Measurements from ENCODE around the gene TMEM88. TPM values are rescaled to one million over a fixed set of nuclear protein-coding genes. Genes with fewer than 3 reads are reported as not detected.

The TMEM88 gene
- total and polyA plus RNA-seq, 2 experiments from 2014 or later, result not detected

- peaks cover 10% of the 10 kb centered on the region for H3F3A ChIP-seq (ENCODE audit: insufficient read depth)
- H3K9me3 ChIP-seq (ENCODE audit: low read depth), result no peaks in the 10 kb centered on the region
- no peaks in the 10 kb centered on the region for H3K4me1 ChIP-seq (ENCODE audit: insufficient read depth)
- H3K9ac ChIP-seq, result no peak overlapping the region
- H3K79me2 ChIP-seq (ENCODE audit: insufficient read depth), result no peaks in the 10 kb centered on the region
- no peaks in the 10 kb centered on the region for H4K20me1 ChIP-seq (ENCODE audit: insufficient read depth)
- H3K4me2 ChIP-seq (ENCODE audit: unreplicated experiment), result no peak overlapping the region
- no peak for DNase-seq
- WGBS, 2 experiments (ENCODE audit: low coverage in 1 of 2, low lambda C conversion rate in 2 of 2, missing lambda C conversion rate in 2 of 2), result 59 to 67% methylated on average over 9 of the region's 9 CpGs
- in situ Hi-C loops (cut with MboI), result no loop called here
- H3K27me3 ChIP-seq (replicated peaks; ENCODE audit: insufficient read depth), result no peaks in the 10 kb centered on the region
- H2AFZ ChIP-seq, result no peak overlapping the region
- H3K9me2 ChIP-seq (ENCODE audit: insufficient read depth), result no peaks in the 10 kb centered on the region
- TF ChIP-seq EZH2phosphoT487 (IDR thresholded peaks at IDR 0.05; ENCODE audit: insufficient read depth, low read depth) (no peak), EZH2 (IDR thresholded peaks at IDR 0.05; ENCODE audit: insufficient read depth, poor library complexity, severe bottlenecking) (no peak)
- no peak overlapping the region for H3K27ac ChIP-seq
- H3K36me3 ChIP-seq (ENCODE audit: low read depth), result no peaks in the 10 kb centered on the region
- no peak overlapping the region for H3K4me3 ChIP-seq
These were observed 30.6 kb upstream of the TMEM88 start for GRCh38 chr17:7824021-7824924.

- WGBS, 2 experiments (ENCODE audit: low coverage in 1 of 2, low lambda C conversion rate in 2 of 2, missing lambda C conversion rate in 2 of 2), result 28 to 31% methylated on average over 12 of the region's 12 CpGs
- H3K9ac ChIP-seq, result no peak overlapping the region
- DNase-seq, result peak; percentile 64
- H3K36me3 ChIP-seq (ENCODE audit: low read depth), result no peaks in the 10 kb centered on the region
- peaks cover 10% of the 10 kb centered on the region for H3F3A ChIP-seq (ENCODE audit: insufficient read depth)
- no peaks in the 10 kb centered on the region for H3K79me2 ChIP-seq (ENCODE audit: insufficient read depth)
- no peaks in the 10 kb centered on the region for H3K9me2 ChIP-seq (ENCODE audit: insufficient read depth)
- no peak overlapping the region for H3K4me3 ChIP-seq
- TF ChIP-seq EZH2 (IDR thresholded peaks at IDR 0.05; ENCODE audit: insufficient read depth, poor library complexity, severe bottlenecking) (no peak), EZH2phosphoT487 (IDR thresholded peaks at IDR 0.05; ENCODE audit: insufficient read depth, low read depth) (no peak)
- no peaks in the 10 kb centered on the region for H4K20me1 ChIP-seq (ENCODE audit: insufficient read depth)
- in situ Hi-C loops (cut with MboI), result no loop called here
- no peak overlapping the region for H2AFZ ChIP-seq
- no peaks in the 10 kb centered on the region for H3K4me1 ChIP-seq (ENCODE audit: insufficient read depth)
- no peaks in the 10 kb centered on the region for H3K27me3 ChIP-seq (replicated peaks; ENCODE audit: insufficient read depth)
- no peak overlapping the region for H3K27ac ChIP-seq
- H3K9me3 ChIP-seq (ENCODE audit: low read depth), result no peaks in the 10 kb centered on the region
- H3K4me2 ChIP-seq (ENCODE audit: unreplicated experiment), result peak overlapping the region; percentile 0
These were observed 29.5 kb upstream of the TMEM88 start for GRCh38 chr17:7825206-7825990.

- no peaks in the 10 kb centered on the region for H4K20me1 ChIP-seq (ENCODE audit: insufficient read depth)
- H3K36me3 ChIP-seq (ENCODE audit: low read depth), result no peaks in the 10 kb centered on the region
- no peaks in the 10 kb centered on the region for H3K9me3 ChIP-seq (ENCODE audit: low read depth)
- H3K9me2 ChIP-seq (ENCODE audit: insufficient read depth), result no peaks in the 10 kb centered on the region
- H3K4me2 ChIP-seq (ENCODE audit: unreplicated experiment), result no peak overlapping the region
- no peak overlapping the region for H3K27ac ChIP-seq
- peaks cover 10% of the 10 kb centered on the region for H3F3A ChIP-seq (ENCODE audit: insufficient read depth)
- in situ Hi-C loops (cut with MboI), result loop anchor here (10.0 kb wide), 1 partner anchor 56 kb away; no protein-coding TSS in a partner anchor
- H3K79me2 ChIP-seq (ENCODE audit: insufficient read depth), result no peaks in the 10 kb centered on the region
- no peak for DNase-seq
- TF ChIP-seq EZH2phosphoT487 (IDR thresholded peaks at IDR 0.05; ENCODE audit: insufficient read depth, low read depth), result no peak
- TF ChIP-seq EZH2 (IDR thresholded peaks at IDR 0.05; ENCODE audit: insufficient read depth, poor library complexity, severe bottlenecking), result no peak
- 80 to 82% methylated on average over 8 of the region's 8 CpGs for WGBS, 2 experiments (ENCODE audit: low coverage in 1 of 2, low lambda C conversion rate in 2 of 2, missing lambda C conversion rate in 2 of 2)
- no peak overlapping the region for H3K9ac ChIP-seq
- H3K27me3 ChIP-seq (replicated peaks; ENCODE audit: insufficient read depth), result no peaks in the 10 kb centered on the region
- no peak overlapping the region for H2AFZ ChIP-seq
- peaks cover 4% of the 10 kb centered on the region; the same call in 1 of the 2 replicates for H3K4me1 ChIP-seq (ENCODE audit: insufficient read depth)
- H3K4me3 ChIP-seq, result no peak overlapping the region
These were observed 24.2 kb upstream of the TMEM88 start for GRCh38 chr17:7830616-7831015.

- Histone ChIP-seq H3K4me2 (ENCODE audit: unreplicated experiment) (no peak overlapping the region), H3K4me1 (ENCODE audit: insufficient read depth) (peaks cover 4% of the 10 kb centered on the region; the same call in 1 of the 2 replicates), H3K27me3 (replicated peaks; ENCODE audit: insufficient read depth) (no peaks in the 10 kb centered on the region), H3K9ac (no peak overlapping the region), H3K79me2 (ENCODE audit: insufficient read depth) (no peaks in the 10 kb centered on the region), H3K9me3 (ENCODE audit: low read depth) (no peaks in the 10 kb centered on the region), H4K20me1 (ENCODE audit: insufficient read depth) (no peaks in the 10 kb centered on the region), H2AFZ (no peak overlapping the region), H3K36me3 (ENCODE audit: low read depth) (no peaks in the 10 kb centered on the region), H3K9me2 (ENCODE audit: insufficient read depth) (no peaks in the 10 kb centered on the region), H3F3A (ENCODE audit: insufficient read depth) (peaks cover 10% of the 10 kb centered on the region), H3K4me3 (no peak overlapping the region), H3K27ac (no peak overlapping the region)
- in situ Hi-C loops (cut with MboI), result loop anchor here (10.0 kb wide), 1 partner anchor 56 kb away; no protein-coding TSS in a partner anchor
- no peak for TF ChIP-seq EZH2phosphoT487 (IDR thresholded peaks at IDR 0.05; ENCODE audit: insufficient read depth, low read depth)
- no peak for TF ChIP-seq EZH2 (IDR thresholded peaks at IDR 0.05; ENCODE audit: insufficient read depth, poor library complexity, severe bottlenecking)
- DNase-seq, result no peak
- 52 to 72% methylated on average over 6 to 7 of the region's 7 CpGs for WGBS, 2 experiments (ENCODE audit: low coverage in 1 of 2, low lambda C conversion rate in 2 of 2, missing lambda C conversion rate in 2 of 2)
These were observed 23.6 kb upstream of the TMEM88 start for GRCh38 chr17:7831233-7831632.
